A673 (cell line): ENCODE data around the gene JMJD8. TPM values are rescaled to one million over a fixed set of nuclear protein-coding genes. Genes with fewer than 3 reads are reported as not detected.

Experiments used
- BruUV-seq: library from RNA; stranded (reverse); fragments of 400-500 nt; replicated peaks from 2 replicates; lab custom pipeline; 2021; lab: Mats Ljungman, UMichigan
- CTCF ChIA-PET: fragments of 300-600 bp; sonication (Branson Sonifier 250); formaldehyde crosslinking; loops from one replicate; lab custom pipeline; 2022; ENCODE audit warnings: antibody characterized with exemption; lab: Charles Lee
- POLR2A ChIA-PET: fragments of 300-600 bp; sonication (Branson Sonifier 250); formaldehyde crosslinking; loops from one replicate; lab custom pipeline; 2022; ENCODE audit warnings: antibody characterized with exemption; ENCODE audit not compliant: low non-redundant PET; lab: Charles Lee
- DNase-seq: peaks from one replicate; pipeline ENCODE4 v3.0.0-alpha.2; 2015; ENCODE audit warnings: low spot score
- H3K27ac ChIP-seq: fragments of 200-600 bp; sonication (generic); 2 replicates; pipeline ENCODE4 v1.5.1; 2016; ENCODE audit warnings: mixed run types, low read depth, mild to moderate bottlenecking, mixed read lengths, antibody characterized with exemption, low read length; ENCODE audit not compliant: poor library complexity, severe bottlenecking
- H3K27me3 ChIP-seq: fragments of 200-600 bp; sonication (generic); replicated peaks from 2 replicates; pipeline ENCODE4 v1.6.1; 2017; ENCODE audit warnings: mixed run types, low read depth, mild to moderate bottlenecking, mixed read lengths, antibody characterized with exemption, low read length; ENCODE audit not compliant: insufficient read depth, poor library complexity
- H3K36me3 ChIP-seq: fragments of 200-600 bp; sonication (generic); 2 replicates; pipeline ENCODE4 v1.6.1; 2016; ENCODE audit warnings: mixed run types, mild to moderate bottlenecking, mixed read lengths, antibody characterized with exemption, low read length; ENCODE audit not compliant: insufficient read depth, poor library complexity, severe bottlenecking
- H3K4me1 ChIP-seq: fragments of 200-600 bp; sonication (generic); 2 replicates; pipeline ENCODE4 v1.6.1; 2017; ENCODE audit warnings: mixed run types, mild to moderate bottlenecking, mixed read lengths, antibody characterized with exemption, low read length; ENCODE audit not compliant: insufficient read depth, poor library complexity, severe bottlenecking
- H3K4me3 ChIP-seq: fragments of 200-600 bp; sonication (generic); 2 replicates; pipeline ENCODE4 v1.5.1; 2016; ENCODE audit warnings: low read depth, mixed run types, mild to moderate bottlenecking, mixed read lengths, low read length; ENCODE audit not compliant: poor library complexity, severe bottlenecking
- H3K9me3 ChIP-seq: fragments of 200-600 bp; sonication (generic); 2 replicates; pipeline ENCODE4 v1.6.1; 2016; ENCODE audit warnings: mixed run types, low read depth, mild to moderate bottlenecking, mixed read lengths, antibody characterized with exemption, low read length; ENCODE audit not compliant: poor library complexity, severe bottlenecking
- EZH2 ChIP-seq: fragments of 200-600 bp; sonication (generic); IDR thresholded peaks from 2 replicates; pipeline ENCODE4 v1.6.1; 2017; ENCODE audit warnings: borderline replicate concordance, low read depth, mild to moderate bottlenecking, mixed read lengths, antibody characterized with exemption, low read length; ENCODE audit not compliant: poor library complexity, severe bottlenecking
- intact Hi-C: fragments of 100-400 bp; cut with micrococcal nuclease; formaldehyde crosslinking; loops from one replicate; pipeline ENCODE4 v1.10.0; 2022; ENCODE audit not compliant: unreplicated experiment
- total RNA-seq: library from RNA; stranded (reverse); gene quantifications from 2 replicates; pipeline ENCODE4 v1.2.3, GENCODE V29; 2021
- TF ChIP-seq, protein P1 (sequence below): fragments of 300-800, 200-600 bp; sonication (generic); conservative IDR thresholded peaks from 2 replicates; pipeline ENCODE4 v1.5.1; 2017; ENCODE audit warnings: low read depth, mild to moderate bottlenecking, antibody characterized with exemption, low read length, moderate library complexity, mixed read lengths

The JMJD8 gene
- total RNA-seq, 1 experiment from 2014 or later, result 87.1 TPM

- intact Hi-C loops, result loop anchor here (5.0 to 10.0 kb wide), 2 partner anchors 77 to 345 kb away; partner anchors contain the start of genes CHTF18 and RPUSD1
- ChIA-PET CTCF (interaction anchor here (0.5 to 2.2 kb wide), 2 partner anchors 10 to 90 kb away, joined by 3 to 8 read pairs; no protein-coding TSS in a partner anchor), POLR2A (interaction anchor here (0.7 kb wide), 1 partner anchor 30 kb away, joined by 4 read pairs; no protein-coding TSS in a partner anchor)
- peak; percentile 87 for DNase-seq
- TF ChIP-seq, protein P1, sequence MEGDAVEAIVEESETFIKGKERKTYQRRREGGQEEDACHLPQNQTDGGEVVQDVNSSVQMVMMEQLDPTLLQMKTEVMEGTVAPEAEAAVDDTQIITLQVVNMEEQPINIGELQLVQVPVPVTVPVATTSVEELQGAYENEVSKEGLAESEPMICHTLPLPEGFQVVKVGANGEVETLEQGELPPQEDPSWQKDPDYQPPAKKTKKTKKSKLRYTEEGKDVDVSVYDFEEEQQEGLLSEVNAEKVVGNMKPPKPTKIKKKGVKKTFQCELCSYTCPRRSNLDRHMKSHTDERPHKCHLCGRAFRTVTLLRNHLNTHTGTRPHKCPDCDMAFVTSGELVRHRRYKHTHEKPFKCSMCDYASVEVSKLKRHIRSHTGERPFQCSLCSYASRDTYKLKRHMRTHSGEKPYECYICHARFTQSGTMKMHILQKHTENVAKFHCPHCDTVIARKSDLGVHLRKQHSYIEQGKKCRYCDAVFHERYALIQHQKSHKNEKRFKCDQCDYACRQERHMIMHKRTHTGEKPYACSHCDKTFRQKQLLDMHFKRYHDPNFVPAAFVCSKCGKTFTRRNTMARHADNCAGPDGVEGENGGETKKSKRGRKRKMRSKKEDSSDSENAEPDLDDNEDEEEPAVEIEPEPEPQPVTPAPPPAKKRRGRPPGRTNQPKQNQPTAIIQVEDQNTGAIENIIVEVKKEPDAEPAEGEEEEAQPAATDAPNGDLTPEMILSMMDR, result no peak
- no peak overlapping the region for H3K4me3 ChIP-seq
- H3K4me1 ChIP-seq, result no peaks in the 10 kb centered on the region
- no peaks in the 10 kb centered on the region for H3K36me3 ChIP-seq
- H3K27ac ChIP-seq, result no peak overlapping the region
- no peaks in the 10 kb centered on the region for H3K9me3 ChIP-seq
- BruUV-seq, result no TSS peak
- peaks cover 25% of the 10 kb centered on the region for H3K27me3 ChIP-seq
Measured at GRCh38 chr16:709566-710499, 25.7 kb upstream of the JMJD8 start.

DNA sequence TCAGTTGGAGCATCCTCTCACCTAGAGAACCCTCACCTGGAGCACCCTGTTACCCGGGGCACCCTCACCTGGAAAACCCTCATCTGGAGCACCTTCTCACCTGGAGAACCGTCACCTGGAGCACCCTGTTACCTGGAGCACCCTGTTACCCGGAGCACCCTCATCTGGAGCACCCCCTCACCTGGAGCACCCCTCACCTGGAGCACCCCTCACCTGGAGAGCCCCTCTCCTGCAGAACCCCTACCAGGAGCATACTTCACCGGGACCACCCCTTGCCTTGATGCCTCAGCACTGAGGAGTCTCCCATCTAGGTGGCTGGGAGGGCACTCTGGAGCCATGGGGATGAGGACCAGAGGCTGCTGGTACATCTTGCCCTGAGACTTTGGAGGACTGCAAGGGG, 24.8 kb upstream of the JMJD8 start:
- CTCF ChIA-PET, result interaction anchor here (2.2 kb wide), 1 partner anchor 11 kb away, joined by 8 read pairs; no protein-coding TSS in a partner anchor

DNA sequence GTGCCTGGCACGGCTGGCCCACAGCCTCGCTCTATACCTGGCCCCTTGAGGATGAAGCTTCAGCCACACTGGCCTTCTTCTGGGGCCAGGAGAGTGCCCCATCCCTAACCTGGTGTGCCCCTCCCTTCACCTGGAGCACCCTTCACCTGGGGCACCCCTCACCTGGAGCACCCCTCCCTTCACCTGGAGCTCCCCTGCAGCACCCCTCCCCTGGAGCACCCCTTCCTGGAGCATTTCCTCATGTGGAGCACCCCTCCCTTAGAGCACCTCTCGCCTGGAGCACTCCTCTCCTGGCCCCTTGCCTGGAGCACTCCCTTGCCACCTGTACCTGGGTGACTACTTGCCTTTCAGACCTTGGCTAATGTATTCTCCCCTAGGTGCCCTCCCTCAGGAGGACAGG, 23.9 kb upstream of the JMJD8 start:
- no peak overlapping the region for H3K4me3 ChIP-seq
- CTCF ChIA-PET, result interaction anchor here (0.5 kb wide), 2 partner anchors 10 to 131 kb away, joined by 3 to 4 read pairs; no protein-coding TSS in a partner anchor
- TF ChIP-seq EZH2, result no peak
- TF ChIP-seq, protein P1, result no peak
- POLR2A ChIA-PET, result no interaction called here
- H3K27ac ChIP-seq, result no peak overlapping the region
- no peaks in the 10 kb centered on the region for H3K4me1 ChIP-seq
- intact Hi-C loops, result no loop called here
- H3K27me3 ChIP-seq, result peaks cover 43% of the 10 kb centered on the region
- no peaks in the 10 kb centered on the region for H3K9me3 ChIP-seq
- no peaks in the 10 kb centered on the region for H3K36me3 ChIP-seq
- DNase-seq, result no peak
- no TSS peak for BruUV-seq

More for the DNA sequence above, 24.8 kb upstream of the JMJD8 start:
- Histone ChIP-seq H3K27me3 (peaks cover 34% of the 10 kb centered on the region), H3K4me3 (no peak overlapping the region), H3K9me3 (no peaks in the 10 kb centered on the region), H3K27ac (no peak overlapping the region), H3K36me3 (no peaks in the 10 kb centered on the region), H3K4me1 (no peaks in the 10 kb centered on the region)
- BruUV-seq, result no TSS peak
- intact Hi-C loops, result no loop called here
- no peak for DNase-seq
- POLR2A ChIA-PET, result interaction anchor here (0.7 kb wide), 1 partner anchor 31 kb away, joined by 4 read pairs; no protein-coding TSS in a partner anchor
- TF ChIP-seq EZH2, result no peak
- TF ChIP-seq, protein P1, result no peak
